Fibroblast of skin of left biceps (primary cell): ENCODE measurements around the gene PIP5K1A.

ENCODE experiments used
- DNase-seq, 2 experiments: peaks; one replicate each; pipeline ENCODE4 v3.0.0-alpha.2; 2013; ENCODE audit warnings: low read depth in 2 of 2

PIP5K1A gene

GRCh38 chr1:151289080-151289935, 91.0 kb downstream of the PIP5K1A start:
- no peak for DNase-seq

DNA sequence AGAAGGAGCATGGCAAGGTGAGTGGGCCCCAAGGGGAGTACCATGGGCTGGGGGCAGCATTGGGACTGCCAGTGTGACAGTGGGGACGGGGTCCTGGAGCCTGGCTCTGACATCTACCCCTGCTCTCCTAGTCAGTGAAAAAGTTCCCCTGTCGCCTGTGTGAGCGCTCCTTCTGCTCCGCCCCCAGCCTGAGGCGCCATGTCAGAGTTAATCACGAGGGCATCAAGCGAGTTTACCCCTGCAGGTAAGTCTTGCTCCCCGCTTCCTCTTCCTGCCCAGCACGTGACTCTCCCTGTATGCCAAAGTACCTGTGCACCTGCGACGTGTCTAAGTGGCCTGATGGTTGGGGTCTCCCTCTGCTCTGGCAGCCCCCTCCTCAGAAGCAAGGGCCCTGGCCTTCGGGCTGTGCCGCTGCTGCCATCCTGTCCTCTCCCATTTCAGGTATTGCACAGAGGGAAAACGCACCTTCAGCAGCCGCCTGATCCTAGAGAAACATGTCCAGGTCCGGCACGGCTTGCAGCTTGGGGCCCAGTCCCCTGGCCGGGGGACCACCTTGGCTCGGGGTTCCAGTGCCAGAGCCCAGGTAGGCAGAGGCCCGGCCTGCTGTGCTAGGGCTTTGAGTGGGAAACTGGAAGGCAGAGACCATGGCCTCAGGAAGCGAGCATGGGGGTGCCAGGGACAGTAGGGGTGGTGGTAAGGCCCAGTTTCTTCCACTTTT, 91.8 kb downstream of the PIP5K1A start:
- DNase-seq = no peak

DNA sequence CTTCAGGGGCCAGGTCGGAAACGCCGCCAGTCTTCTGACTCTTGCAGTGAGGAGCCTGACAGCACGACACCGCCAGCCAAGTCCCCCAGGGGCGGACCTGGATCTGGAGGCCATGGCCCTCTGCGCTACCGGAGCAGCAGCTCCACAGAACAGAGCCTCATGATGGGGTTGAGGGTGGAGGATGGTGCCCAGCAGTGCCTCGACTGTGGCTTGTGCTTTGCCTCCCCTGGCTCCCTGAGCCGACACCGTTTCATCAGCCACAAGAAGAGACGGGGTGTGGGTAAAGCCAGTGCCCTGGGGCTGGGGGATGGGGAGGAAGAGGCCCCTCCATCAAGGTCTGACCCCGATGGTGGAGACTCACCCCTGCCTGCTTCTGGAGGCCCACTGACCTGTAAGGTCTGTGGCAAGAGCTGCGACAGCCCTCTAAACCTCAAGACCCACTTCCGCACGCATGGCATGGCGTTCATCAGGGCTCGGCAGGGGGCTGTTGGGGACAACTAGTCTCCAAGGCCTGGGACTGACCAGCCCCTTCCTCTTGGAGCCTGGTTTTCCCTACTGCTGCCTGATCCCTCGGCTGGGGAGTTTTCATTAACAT, 92.5 kb downstream of the PIP5K1A start:
- no peak for DNase-seq

GRCh38 chr1:151292207-151293030, 94.1 kb downstream of the PIP5K1A start:
- no peak for DNase-seq

DNA sequence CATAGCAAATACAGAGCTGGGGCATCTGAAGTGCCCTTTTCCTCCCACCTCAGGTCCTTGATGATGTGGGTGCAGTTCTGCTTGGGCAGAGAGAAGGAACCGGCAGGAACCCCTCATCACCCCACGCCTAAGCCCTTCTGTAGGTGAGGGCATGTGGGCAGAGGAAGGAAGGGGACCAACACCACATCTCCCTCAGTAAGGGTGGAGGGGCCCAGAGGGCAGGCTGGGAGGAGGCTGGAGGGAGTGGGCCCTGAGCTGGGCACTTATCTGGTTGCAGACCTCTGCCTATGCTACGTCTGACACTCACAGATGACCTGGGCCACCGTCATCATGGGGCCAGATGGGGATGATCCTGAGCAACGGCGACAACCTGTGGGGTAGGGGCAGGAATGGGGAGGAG, 94.7 kb downstream of the PIP5K1A start:
- no peak for DNase-seq

DNA sequence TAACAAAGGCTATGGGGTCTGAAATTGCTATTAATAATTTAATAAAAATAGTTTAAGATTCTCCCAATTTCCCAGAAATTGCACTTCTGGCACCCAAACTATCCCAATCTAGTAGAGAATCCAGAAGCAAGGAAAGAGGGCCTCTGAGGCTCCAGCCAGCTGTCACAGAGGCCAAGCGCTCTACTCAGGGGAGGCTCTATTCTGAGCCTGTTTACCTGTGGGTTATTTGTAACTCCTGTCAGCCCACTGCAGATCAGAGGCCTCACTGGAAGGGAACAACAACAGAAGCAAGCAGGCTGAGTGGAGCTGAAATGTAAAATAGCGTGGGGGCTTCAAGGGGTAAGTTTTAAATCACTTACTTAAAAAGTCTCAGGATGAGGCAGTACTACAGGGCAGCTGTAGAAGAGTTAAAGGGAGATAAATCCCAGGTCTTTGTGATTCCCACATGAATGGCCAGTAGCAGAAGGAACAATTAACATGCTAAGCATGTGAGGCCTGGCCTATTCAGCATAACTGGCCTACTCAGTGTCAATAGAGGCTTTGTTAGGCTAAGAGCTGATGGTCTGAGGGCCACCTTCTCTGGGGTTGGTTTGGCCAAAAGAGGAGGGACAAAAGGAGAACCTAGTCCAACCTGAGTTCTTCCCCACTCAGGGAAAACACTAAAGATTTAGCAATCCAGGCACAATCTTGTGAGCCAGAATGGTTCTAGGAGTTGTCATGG, 96.5 kb downstream of the PIP5K1A start:
- DNase-seq = no peak
